Activated CD8-positive, alpha-beta memory T cell treated with anti-CD3 and anti-CD28 coated beads, Interleukin-2, amount 10 ng/mL, durations not matched to agents 7 days and 5 days (primary cell): ENCODE data around the gene CRLF3. TPM values are rescaled to one million over a fixed set of nuclear protein-coding genes. Genes with fewer than 3 reads are reported as not detected.
"Not testable (repeated sequence)": the region's sequence is repeated elsewhere in the genome, so short reads cannot be mapped to it uniquely, and the experiment has no call there.

Source experiments
- ATAC-seq: fragments of 150-1000 bp; cut with Tn5 transposase; one replicate; pipeline ENCODE4 v1.10.0; 2021; ENCODE audit warnings: moderate library complexity
- CTCF ChIA-PET: fragments of 350-600 bp; sonication (Branson Sonifier 250); formaldehyde crosslinking; loops from one replicate; lab custom pipeline; 2021; ENCODE audit warnings: antibody characterized with exemption; lab: Charles Lee
- DNase-seq: peaks from one replicate; pipeline ENCODE4 v3.0.0-alpha.2; 2020
- H3K27ac Mint-ChIP-seq: one replicate; pipeline ENCODE4 v1.8.0; 2021; ENCODE audit warnings: mild to moderate bottlenecking, mixed read lengths
- H3K27me3 Mint-ChIP-seq: one replicate; pipeline ENCODE4 v1.8.0; 2021; ENCODE audit warnings: mixed read lengths
- H3K36me3 Mint-ChIP-seq: one replicate; pipeline ENCODE4 v1.8.0; 2021; ENCODE audit warnings: mild to moderate bottlenecking, mixed read lengths
- H3K4me1 Mint-ChIP-seq: one replicate; pipeline ENCODE4 v1.8.0; 2021; ENCODE audit warnings: mixed read lengths
- H3K4me3 Mint-ChIP-seq: one replicate; pipeline ENCODE4 v1.8.0; 2021; ENCODE audit warnings: mild to moderate bottlenecking, moderate library complexity, mixed read lengths
- H3K9me3 Mint-ChIP-seq: one replicate; pipeline ENCODE4 v1.8.0; 2022; ENCODE audit warnings: low read depth, mixed read lengths
- total RNA-seq, 2 experiments: library from RNA; stranded (reverse); gene quantifications; one replicate each; pipeline ENCODE4 v1.2.3, GENCODE V29; 2021

Gene CRLF3
- total RNA-seq, 2 experiments from 2014 or later: 52.6 to 58.2 TPM

DNA sequence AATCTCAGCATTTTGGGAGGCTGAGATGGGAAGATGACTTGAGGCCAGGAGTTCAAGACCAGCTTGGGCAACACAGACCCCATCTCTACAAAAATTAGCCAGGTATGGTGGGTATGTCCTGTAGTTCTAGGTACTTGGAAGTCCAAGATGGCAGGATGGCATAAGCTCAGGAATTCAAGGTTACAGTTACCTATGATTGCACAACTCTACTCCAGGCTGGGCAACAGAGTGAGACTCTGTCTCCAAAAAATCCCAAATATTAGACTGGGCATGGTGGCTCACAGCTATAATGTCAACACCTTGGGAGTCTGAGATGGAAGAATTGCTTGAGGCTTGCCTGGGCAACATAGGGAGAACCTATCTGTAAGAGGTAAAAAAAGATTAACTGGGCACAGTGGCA, 63.4 kb downstream of the CRLF3 start:
- Mint-ChIP-seq H3K4me3 (no peak overlapping the region), H3K27me3 (no peaks in the 10 kb centered on the region), H3K36me3 (peaks cover 21% of the 10 kb centered on the region), H3K27ac (no peak overlapping the region), H3K9me3 (no peaks in the 10 kb centered on the region), H3K4me1 (no peaks in the 10 kb centered on the region)
- CTCF ChIA-PET: interaction anchor here (1.8 kb wide), 1 partner anchor 12 kb away, joined by 3 read pairs; no protein-coding TSS in a partner anchor
- ATAC-seq (no peak), DNase-seq (no peak)

- Mint-ChIP-seq H3K4me1 (peaks cover 11% of the 10 kb centered on the region), H3K36me3 (peaks cover 29% of the 10 kb centered on the region)
- ATAC-seq, DNase-seq, H3K27ac Mint-ChIP-seq, CTCF ChIA-PET, H3K4me3 Mint-ChIP-seq, H3K27me3 Mint-ChIP-seq, H3K9me3 Mint-ChIP-seq: not testable (repeated sequence)
Measured at GRCh38 chr17:30753291-30753690, 71.2 kb downstream of the CRLF3 start.

DNA sequence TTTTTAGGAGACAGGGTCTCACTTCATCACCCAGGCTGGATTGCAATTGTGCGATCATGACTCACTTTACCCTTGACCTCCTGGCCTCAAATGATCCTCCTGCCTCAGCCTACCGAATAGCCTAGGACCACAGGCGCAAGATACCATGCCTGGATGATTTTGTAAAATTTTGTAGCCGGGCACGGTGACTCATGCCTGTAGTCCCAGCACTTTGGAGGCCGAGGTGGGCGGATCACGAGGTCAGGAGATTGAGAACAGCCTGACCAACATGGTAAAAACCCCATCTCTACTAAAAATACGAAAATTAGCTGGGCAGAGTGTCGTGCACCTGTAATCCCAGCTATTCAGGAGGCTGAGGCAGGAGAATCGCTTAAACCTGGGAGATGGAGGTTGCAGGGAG, 73.5 kb downstream of the CRLF3 start:
- H3K9me3 Mint-ChIP-seq, H3K27ac Mint-ChIP-seq, H3K27me3 Mint-ChIP-seq, DNase-seq, CTCF ChIA-PET, ATAC-seq, H3K4me3 Mint-ChIP-seq: not testable (repeated sequence)
- Mint-ChIP-seq H3K4me1 (peaks cover 11% of the 10 kb centered on the region), H3K36me3 (peaks cover 34% of the 10 kb centered on the region)

GRCh38 chr17:30747621-30748020, 76.9 kb downstream of the CRLF3 start:
- H3K27me3 Mint-ChIP-seq, H3K27ac Mint-ChIP-seq, ATAC-seq, H3K9me3 Mint-ChIP-seq, H3K4me1 Mint-ChIP-seq, DNase-seq, CTCF ChIA-PET, H3K4me3 Mint-ChIP-seq: not testable (repeated sequence)
- H3K36me3 Mint-ChIP-seq: peaks cover 29% of the 10 kb centered on the region

DNA sequence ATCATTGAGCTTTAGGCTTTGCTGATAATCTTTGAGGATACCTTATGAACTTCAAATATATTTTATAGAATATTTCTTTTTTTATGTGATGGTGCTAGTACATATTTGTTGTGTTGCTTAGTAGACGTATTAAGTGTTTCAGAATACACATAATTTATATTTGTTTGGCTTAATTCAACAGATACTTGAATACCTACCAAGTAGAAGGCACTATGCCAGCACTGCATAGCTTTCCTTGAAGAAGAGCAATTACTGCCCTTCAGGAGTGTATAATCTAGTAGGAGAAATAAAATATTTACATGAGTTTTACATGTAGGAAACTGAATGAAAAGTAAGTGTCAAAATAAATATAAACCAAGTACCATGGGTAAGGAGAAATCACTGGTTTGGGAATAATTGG, 81.8 kb downstream of the CRLF3 start:
- H3K27ac Mint-ChIP-seq, H3K4me3 Mint-ChIP-seq, DNase-seq, ATAC-seq, H3K9me3 Mint-ChIP-seq, H3K27me3 Mint-ChIP-seq, CTCF ChIA-PET: not testable (repeated sequence)
- H3K36me3 Mint-ChIP-seq: peaks cover 37% of the 10 kb centered on the region
- peaks cover 16% of the 10 kb centered on the region for H3K4me1 Mint-ChIP-seq

DNA sequence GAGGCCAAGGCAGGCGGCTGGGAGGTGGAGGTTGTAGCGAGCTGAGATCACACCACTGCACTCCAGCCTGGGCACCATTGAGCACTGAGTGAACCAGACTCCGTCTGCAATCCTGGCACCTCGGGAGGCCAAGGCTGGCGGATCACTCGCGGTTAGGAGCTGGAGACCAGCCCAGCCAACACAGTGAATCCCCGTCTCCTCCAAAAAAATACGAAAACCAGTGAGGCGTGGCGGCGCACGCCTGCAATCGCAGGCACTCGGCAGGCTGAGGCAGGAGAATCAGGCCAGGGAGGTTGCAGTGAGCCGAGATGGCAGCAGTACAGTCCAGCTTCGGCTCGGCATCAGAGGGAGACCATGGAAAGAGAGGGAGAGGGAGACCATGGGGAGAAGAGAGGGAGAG, 88.1 kb downstream of the CRLF3 start:
- H3K27ac Mint-ChIP-seq, H3K4me3 Mint-ChIP-seq, ATAC-seq, DNase-seq, H3K9me3 Mint-ChIP-seq, H3K27me3 Mint-ChIP-seq, CTCF ChIA-PET: not testable (repeated sequence)
- peaks cover 34% of the 10 kb centered on the region for H3K4me1 Mint-ChIP-seq
- peaks cover 37% of the 10 kb centered on the region for H3K36me3 Mint-ChIP-seq

- H3K27ac Mint-ChIP-seq, H3K4me3 Mint-ChIP-seq, DNase-seq, ATAC-seq, H3K9me3 Mint-ChIP-seq, CTCF ChIA-PET, H3K27me3 Mint-ChIP-seq: not testable (repeated sequence)
- Mint-ChIP-seq H3K4me1 (peaks cover 32% of the 10 kb centered on the region), H3K36me3 (peaks cover 31% of the 10 kb centered on the region)
Measured at GRCh38 chr17:30735644-30736043, 88.8 kb downstream of the CRLF3 start.

- H3K27me3 Mint-ChIP-seq, DNase-seq, H3K4me3 Mint-ChIP-seq, H3K9me3 Mint-ChIP-seq, ATAC-seq, H3K27ac Mint-ChIP-seq: not testable (repeated sequence)
- H3K36me3 Mint-ChIP-seq: peaks cover 30% of the 10 kb centered on the region
- H3K4me1 Mint-ChIP-seq: peaks cover 35% of the 10 kb centered on the region
- CTCF ChIA-PET: interaction anchor here (1.6 kb wide), 1 partner anchor 84 kb away, joined by 4 read pairs; no protein-coding TSS in a partner anchor
Measured at GRCh38 chr17:30735206-30735605, 89.3 kb downstream of the CRLF3 start.

- not testable (repeated sequence) for H3K27me3 Mint-ChIP-seq, H3K27ac Mint-ChIP-seq, DNase-seq, ATAC-seq, H3K9me3 Mint-ChIP-seq
- Mint-ChIP-seq H3K36me3 (peaks cover 25% of the 10 kb centered on the region), H3K4me1 (peaks cover 34% of the 10 kb centered on the region), H3K4me3 (peak overlapping the region; percentile 28)
- CTCF ChIA-PET: interaction anchor here (1.6 kb wide), 1 partner anchor 86 kb away, joined by 4 read pairs; no protein-coding TSS in a partner anchor
Measured at GRCh38 chr17:30734153-30734552, 90.3 kb downstream of the CRLF3 start.

Other genes starting within 250 kb of the CRLF3 start
- 10 to 100 TPM; 33.7 to 46.3 TPM for gene ATAD5, start 7.3 kb upstream of the CRLF3 start, total RNA-seq
- gene TEFM, start 81.5 kb upstream of the CRLF3 start, total RNA-seq: 10 to 100 TPM; 15.3 to 16.0 TPM
- 1 to 10 TPM in 1 of 2 experiments, under 1 TPM in 1; 0.89 to 1.6 TPM for gene ADAP2, start 97.3 kb upstream of the CRLF3 start, total RNA-seq
- gene RNF135, start 146.3 kb upstream of the CRLF3 start, total RNA-seq: 1 to 10 TPM; 9.1 to 9.5 TPM